NCI-H1417 (cell line): Measurements from ENCODE around the gene RAB41.
"Not testable (repeated sequence)": the region's sequence is repeated elsewhere in the genome, so short reads cannot be mapped to it uniquely, and the experiment has no call there.

Experiments used
- DNase-seq, 3 experiments: peaks; one replicate each; lab custom pipeline; 2025; lab: John Stamatoyannopoulos, UW

The RAB41 gene

GRCh38 chrX:70289793-70290770 lies 8.1 kb downstream of the RAB41 start, which contains the start of the genes KIF4A and PDZD11:
TSS of gene KIF4A (plus strand) at chrX:70290104. CDS start at chrX:70290459, 355 bp downstream.
TSS of gene PDZD11 (minus strand) at chrX:70289927. CDS start at chrX:70289341, 586 bp downstream.
- DNase-seq: peak; percentile 75 to 83 (median 78)

DNA sequence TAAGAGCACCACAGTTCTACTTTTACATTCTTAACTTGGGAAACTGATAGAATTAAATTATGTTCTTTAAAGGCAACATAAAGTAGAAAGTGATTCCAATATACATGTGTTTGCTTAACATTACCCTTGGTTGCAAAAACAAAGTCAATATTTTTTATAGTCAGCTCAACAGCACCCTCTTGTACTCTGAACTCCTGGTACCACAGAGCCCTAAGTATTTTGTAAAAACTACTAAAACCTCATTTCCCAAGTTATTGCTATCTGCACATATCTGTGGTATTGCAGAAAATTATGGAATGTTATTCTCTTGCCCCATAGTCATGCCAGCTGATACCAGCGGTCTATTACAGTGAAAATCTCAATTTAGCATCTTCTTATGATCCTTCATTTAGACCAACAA lies 10.8 kb downstream of the RAB41 start:
- DNase-seq: no peak

DNA sequence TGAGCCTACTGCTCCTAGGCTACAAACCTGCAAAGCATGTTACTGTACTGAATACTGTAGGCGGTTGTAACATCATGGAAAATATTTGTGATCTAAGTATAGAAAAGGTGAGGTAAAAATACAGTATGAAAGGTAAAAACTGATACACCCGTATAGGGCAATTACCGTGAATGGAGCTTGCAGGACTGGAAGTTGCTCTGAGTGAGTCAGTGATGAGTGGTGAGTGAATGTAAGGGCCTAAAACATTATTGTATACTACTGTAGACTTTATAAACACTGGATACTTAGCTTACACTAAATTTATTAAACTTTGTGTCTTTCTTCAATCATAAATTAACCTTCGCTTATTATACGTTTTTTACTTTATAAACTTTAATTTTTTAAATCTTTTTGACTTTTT lies 11.6 kb downstream of the RAB41 start:
- DNase-seq: no peak

- no peak for DNase-seq
Observed at GRCh38 chrX:70301716-70302115, 19.7 kb downstream of the RAB41 start.

DNA sequence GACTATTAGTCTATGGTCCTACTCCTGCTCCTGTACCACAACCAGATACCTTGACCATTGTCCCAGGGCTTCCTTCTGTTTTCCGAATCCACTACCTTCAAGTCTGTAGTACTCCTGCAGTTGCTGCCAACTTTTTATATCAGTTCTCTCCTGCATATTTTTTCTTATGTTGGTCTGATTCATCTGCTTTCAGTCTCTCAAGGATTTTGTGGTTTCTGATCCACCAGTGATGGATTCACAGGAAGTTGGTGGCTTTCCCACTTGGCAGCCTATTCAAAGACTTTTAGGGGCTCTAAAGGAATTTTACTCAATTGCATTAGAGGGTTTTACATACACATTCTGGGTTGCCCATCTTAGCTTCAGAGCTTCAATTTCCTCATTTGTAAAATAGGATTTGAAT lies 31.5 kb downstream of the RAB41 start:
- no peak for DNase-seq

- DNase-seq: no peak
Observed at GRCh38 chrX:70322784-70323183, 40.8 kb downstream of the RAB41 start.

DNA sequence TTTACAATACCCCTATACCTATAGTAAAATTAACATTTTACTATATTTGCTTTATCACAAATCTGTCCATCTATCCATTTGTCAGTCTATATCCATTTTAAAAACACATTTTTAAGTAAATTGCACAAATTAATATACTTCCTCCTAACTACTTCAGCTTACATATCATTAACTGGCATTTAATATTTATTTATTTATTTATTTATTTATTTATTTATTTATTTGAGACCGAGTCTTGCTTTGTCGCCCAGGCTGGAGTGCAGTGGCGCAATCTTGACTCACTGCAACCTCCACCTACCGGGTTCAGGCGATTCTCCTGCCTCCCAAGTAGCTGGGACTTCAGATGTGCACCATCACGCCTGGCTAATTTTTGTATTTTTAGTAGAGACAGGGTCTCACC lies 41.7 kb downstream of the RAB41 start:
- not testable (repeated sequence) for DNase-seq

- DNase-seq: no peak
Observed at GRCh38 chrX:70324326-70324725, 42.4 kb downstream of the RAB41 start.

- no peak for DNase-seq
Observed at GRCh38 chrX:70331161-70331560, 49.2 kb downstream of the RAB41 start.

GRCh38 chrX:70332600-70332999 lies 50.6 kb downstream of the RAB41 start:
- DNase-seq: no peak
